Measurements from ENCODE around the gene ZNF816.
"Not testable (repeated sequence)": the region's sequence is repeated elsewhere in the genome, so short reads cannot be mapped to it uniquely, and the experiment has no call there.

Gene ZNF816

GRCh38 chr19:52993342-52994178, 30.9 kb upstream of the ZNF816 start:
- Histone ChIP-seq H3K9me3 (ENCODE audit: control insufficient read depth in 2 of 2, low read length in 2 of 2) (no peaks in the 10 kb centered on the region), H3K27ac (ENCODE audit: low read length) (peak overlapping the region; percentile 41), H3K27me3 (ENCODE audit: control insufficient read depth in 1 of 2, insufficient read depth in 2 of 2, low read length in 2 of 2) (no peaks in the 10 kb centered on the region), H3K36me3 (ENCODE audit: control insufficient read depth in 2 of 2, insufficient read depth in 2 of 2, low read length in 2 of 2) (peaks cover 0 to 4% of the 10 kb centered on the region in 2 donors), H3K4me3 (ENCODE audit: low read length in 2 of 2) (peak overlapping the region; percentile 77 to 91), H3K9ac (ENCODE audit: low read length in 2 of 2) (peak overlapping the region; percentile 58 to 62), H3K4me1 (ENCODE audit: control insufficient read depth, insufficient read depth, low read length) (peaks cover 15% of the 10 kb centered on the region)

GRCh38 chr19:52992109-52993004, 29.7 kb upstream of the ZNF816 start:
- Histone ChIP-seq H3K9me3 (ENCODE audit: control insufficient read depth in 2 of 2, low read length in 2 of 2) (no peaks in the 10 kb centered on the region), H3K9ac (ENCODE audit: low read length in 2 of 2) (peak overlapping the region; percentile 58 to 62), H3K27me3 (ENCODE audit: control insufficient read depth in 1 of 2, insufficient read depth in 2 of 2, low read length in 2 of 2) (no peaks in the 10 kb centered on the region), H3K27ac (ENCODE audit: low read length) (peak overlapping the region; percentile 24), H3K4me1 (ENCODE audit: control insufficient read depth, insufficient read depth, low read length) (peaks cover 15% of the 10 kb centered on the region), H3K4me3 (ENCODE audit: low read length in 2 of 2) (peak overlapping the region; percentile 75 to 77), H3K36me3 (ENCODE audit: control insufficient read depth in 2 of 2, insufficient read depth in 2 of 2, low read length in 2 of 2) (peaks cover 0 to 4% of the 10 kb centered on the region in 2 donors)

- Histone ChIP-seq H3K36me3 (ENCODE audit: control insufficient read depth in 2 of 2, insufficient read depth in 2 of 2, low read length in 2 of 2) (peaks cover under 1 to 10% of the 10 kb centered on the region in 2 donors), H3K27ac (ENCODE audit: low read length) (no peak overlapping the region)
These were observed 28.8 kb upstream of the ZNF816 start for GRCh38 chr19:52991484-52991883.

GRCh38 chr19:52990759-52991418, 28.2 kb upstream of the ZNF816 start:
- no peak overlapping the region for H3K27ac ChIP-seq (ENCODE audit: low read length)
- H3K27me3 ChIP-seq (ENCODE audit: control insufficient read depth in 1 of 2, insufficient read depth in 2 of 2, low read length in 2 of 2), result no peaks in the 10 kb centered on the region
- no peak overlapping the region for H3K9ac ChIP-seq (ENCODE audit: low read length in 2 of 2)
- peaks cover 15% of the 10 kb centered on the region for H3K4me1 ChIP-seq (ENCODE audit: control insufficient read depth, insufficient read depth, low read length)
- H3K9me3 ChIP-seq (ENCODE audit: control insufficient read depth in 2 of 2, low read length in 2 of 2), result no peaks in the 10 kb centered on the region
- H3K36me3 ChIP-seq (ENCODE audit: control insufficient read depth in 2 of 2, insufficient read depth in 2 of 2, low read length in 2 of 2), result peaks cover 5 to 15% of the 10 kb centered on the region in 2 donors
- no peak overlapping the region for H3K4me3 ChIP-seq (ENCODE audit: low read length in 2 of 2)

More at GRCh38 chr19:52991484-52991883, 28.8 kb upstream of the ZNF816 start:
- no peak overlapping the region for H3K9ac ChIP-seq (ENCODE audit: low read length in 2 of 2)
- H3K4me1 ChIP-seq (ENCODE audit: control insufficient read depth, insufficient read depth, low read length), result peaks cover 15% of the 10 kb centered on the region
- no peaks in the 10 kb centered on the region for H3K27me3 ChIP-seq (ENCODE audit: control insufficient read depth in 1 of 2, insufficient read depth in 2 of 2, low read length in 2 of 2)
- H3K4me3 ChIP-seq (ENCODE audit: low read length in 2 of 2), result no peak overlapping the region
- no peaks in the 10 kb centered on the region for H3K9me3 ChIP-seq (ENCODE audit: control insufficient read depth in 2 of 2, low read length in 2 of 2)

- Histone ChIP-seq H3K4me1 (ENCODE audit: control insufficient read depth, insufficient read depth, low read length) (peaks cover 12% of the 10 kb centered on the region), H3K4me3 (ENCODE audit: low read length in 2 of 2) (no peak overlapping the region), H3K27me3 (ENCODE audit: control insufficient read depth in 1 of 2, insufficient read depth in 2 of 2, low read length in 2 of 2) (no peaks in the 10 kb centered on the region), H3K9ac (ENCODE audit: low read length in 2 of 2) (no peak overlapping the region), H3K9me3 (ENCODE audit: control insufficient read depth in 2 of 2, low read length in 2 of 2) (no peaks in the 10 kb centered on the region), H3K36me3 (ENCODE audit: control insufficient read depth in 2 of 2, insufficient read depth in 2 of 2, low read length in 2 of 2) (peaks cover 9 to 21% of the 10 kb centered on the region in 2 donors), H3K27ac (ENCODE audit: low read length) (no peak overlapping the region)
These were observed 25.8 kb upstream of the ZNF816 start for GRCh38 chr19:52988506-52988905.

GRCh38 chr19:52987221-52987620, 24.5 kb upstream of the ZNF816 start:
- Histone ChIP-seq H3K4me3 (ENCODE audit: low read length in 2 of 2) (no peak overlapping the region), H3K27ac (ENCODE audit: low read length) (no peak overlapping the region), H3K9ac (ENCODE audit: low read length in 2 of 2) (no peak overlapping the region), H3K4me1 (ENCODE audit: control insufficient read depth, insufficient read depth, low read length) (peaks cover 5% of the 10 kb centered on the region), H3K9me3 (ENCODE audit: control insufficient read depth in 2 of 2, low read length in 2 of 2) (no peaks in the 10 kb centered on the region), H3K36me3 (ENCODE audit: control insufficient read depth in 2 of 2, insufficient read depth in 2 of 2, low read length in 2 of 2) (peaks cover 9 to 21% of the 10 kb centered on the region in 2 donors), H3K27me3 (ENCODE audit: control insufficient read depth in 1 of 2, insufficient read depth in 2 of 2, low read length in 2 of 2) (no peaks in the 10 kb centered on the region)

GRCh38 chr19:52983167-52983566, 20.5 kb upstream of the ZNF816 start:
- not testable (repeated sequence) for H3K4me1 ChIP-seq (ENCODE audit: control insufficient read depth, insufficient read depth, low read length); H3K9ac ChIP-seq (ENCODE audit: low read length in 2 of 2); H3K4me3 ChIP-seq (ENCODE audit: low read length in 2 of 2); H3K27me3 ChIP-seq (ENCODE audit: control insufficient read depth in 1 of 2, insufficient read depth in 2 of 2, low read length in 2 of 2); H3K9me3 ChIP-seq (ENCODE audit: control insufficient read depth in 2 of 2, low read length in 2 of 2); H3K27ac ChIP-seq (ENCODE audit: low read length)
- H3K36me3 ChIP-seq (ENCODE audit: control insufficient read depth in 2 of 2, insufficient read depth in 2 of 2, low read length in 2 of 2), result peaks cover 9 to 22% of the 10 kb centered on the region in 2 donors

- no peak overlapping the region for H3K4me3 ChIP-seq (ENCODE audit: low read length in 2 of 2)
- no peaks in the 10 kb centered on the region for H3K4me1 ChIP-seq (ENCODE audit: control insufficient read depth, insufficient read depth, low read length)
- peaks cover 6 to 16% of the 10 kb centered on the region in 2 donors for H3K36me3 ChIP-seq (ENCODE audit: control insufficient read depth in 2 of 2, insufficient read depth in 2 of 2, low read length in 2 of 2)
- H3K9me3 ChIP-seq (ENCODE audit: control insufficient read depth in 2 of 2, low read length in 2 of 2), result no peaks in the 10 kb centered on the region
- no peaks in the 10 kb centered on the region for H3K27me3 ChIP-seq (ENCODE audit: control insufficient read depth in 1 of 2, insufficient read depth in 2 of 2, low read length in 2 of 2)
- H3K9ac ChIP-seq (ENCODE audit: low read length in 2 of 2), result no peak overlapping the region
- H3K27ac ChIP-seq (ENCODE audit: low read length), result no peak overlapping the region
These were observed 18.6 kb upstream of the ZNF816 start for GRCh38 chr19:52981329-52981728.

GRCh38 chr19:52967772-52968171, 5.1 kb upstream of the ZNF816 start:
- no peak overlapping the region for H3K9ac ChIP-seq (ENCODE audit: low read length in 2 of 2)
- peaks cover 5 to 18% of the 10 kb centered on the region in 2 donors for H3K36me3 ChIP-seq (ENCODE audit: control insufficient read depth in 2 of 2, insufficient read depth in 2 of 2, low read length in 2 of 2)
- no peaks in the 10 kb centered on the region for H3K27me3 ChIP-seq (ENCODE audit: control insufficient read depth in 1 of 2, insufficient read depth in 2 of 2, low read length in 2 of 2)
- H3K4me3 ChIP-seq (ENCODE audit: low read length in 2 of 2), result no peak overlapping the region
- H3K9me3 ChIP-seq (ENCODE audit: control insufficient read depth in 2 of 2, low read length in 2 of 2), result no peaks in the 10 kb centered on the region
- peaks cover 8% of the 10 kb centered on the region for H3K4me1 ChIP-seq (ENCODE audit: control insufficient read depth, insufficient read depth, low read length)
- no peak overlapping the region for H3K27ac ChIP-seq (ENCODE audit: low read length)

- Histone ChIP-seq H3K9ac (ENCODE audit: low read length in 2 of 2) (peak overlapping the region; percentile 52 to 84), H3K4me1 (ENCODE audit: control insufficient read depth, insufficient read depth, low read length) (peaks cover 15% of the 10 kb centered on the region), H3K4me3 (ENCODE audit: low read length in 2 of 2) (peak overlapping the region; percentile 83 to 89), H3K27me3 (ENCODE audit: control insufficient read depth in 1 of 2, insufficient read depth in 2 of 2, low read length in 2 of 2) (no peaks in the 10 kb centered on the region), H3K36me3 (ENCODE audit: control insufficient read depth in 2 of 2, insufficient read depth in 2 of 2, low read length in 2 of 2) (peaks cover 0 to 7% of the 10 kb centered on the region in 2 donors), H3K9me3 (ENCODE audit: control insufficient read depth in 2 of 2, low read length in 2 of 2) (no peaks in the 10 kb centered on the region), H3K27ac (ENCODE audit: low read length) (peak overlapping the region; percentile 76)
These were observed 552 bp upstream of the ZNF816 start for GRCh38 chr19:52963247-52963618.

Measured in stomach smooth muscle (tissue), 2 donors.